ENCODE measurements around the gene OPHN1.

DNA sequence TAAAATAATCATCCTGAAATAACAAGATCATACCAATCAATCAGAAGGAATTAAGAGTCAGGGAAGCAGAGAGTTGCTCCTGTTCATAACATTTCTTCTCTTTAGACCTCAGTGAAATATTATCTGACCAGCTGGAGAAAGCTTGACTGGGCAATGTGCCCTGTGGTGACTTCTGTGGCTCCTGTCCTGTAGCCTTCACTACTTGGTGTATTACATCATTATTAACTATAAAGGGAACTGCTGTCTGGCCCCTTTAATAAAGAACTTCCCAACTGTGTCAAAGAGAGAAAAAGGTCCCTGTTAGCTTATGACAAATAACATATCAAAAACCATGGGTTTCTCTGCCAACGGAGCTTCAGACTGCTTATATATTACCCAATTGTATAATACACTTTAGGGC lies 18.0 kb downstream of the OPHN1 start:
- TF ChIP-seq, protein P1, sequence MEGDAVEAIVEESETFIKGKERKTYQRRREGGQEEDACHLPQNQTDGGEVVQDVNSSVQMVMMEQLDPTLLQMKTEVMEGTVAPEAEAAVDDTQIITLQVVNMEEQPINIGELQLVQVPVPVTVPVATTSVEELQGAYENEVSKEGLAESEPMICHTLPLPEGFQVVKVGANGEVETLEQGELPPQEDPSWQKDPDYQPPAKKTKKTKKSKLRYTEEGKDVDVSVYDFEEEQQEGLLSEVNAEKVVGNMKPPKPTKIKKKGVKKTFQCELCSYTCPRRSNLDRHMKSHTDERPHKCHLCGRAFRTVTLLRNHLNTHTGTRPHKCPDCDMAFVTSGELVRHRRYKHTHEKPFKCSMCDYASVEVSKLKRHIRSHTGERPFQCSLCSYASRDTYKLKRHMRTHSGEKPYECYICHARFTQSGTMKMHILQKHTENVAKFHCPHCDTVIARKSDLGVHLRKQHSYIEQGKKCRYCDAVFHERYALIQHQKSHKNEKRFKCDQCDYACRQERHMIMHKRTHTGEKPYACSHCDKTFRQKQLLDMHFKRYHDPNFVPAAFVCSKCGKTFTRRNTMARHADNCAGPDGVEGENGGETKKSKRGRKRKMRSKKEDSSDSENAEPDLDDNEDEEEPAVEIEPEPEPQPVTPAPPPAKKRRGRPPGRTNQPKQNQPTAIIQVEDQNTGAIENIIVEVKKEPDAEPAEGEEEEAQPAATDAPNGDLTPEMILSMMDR (IDR thresholded peaks at IDR 0.05): no peak
- TF ChIP-seq POLR2AphosphoS5 (IDR thresholded peaks at IDR 0.05) (no peak), POLR2A (IDR thresholded peaks at IDR 0.05) (no peak), EP300 (IDR thresholded peaks at IDR 0.05) (no peak)

Measured in gastroesophageal sphincter (tissue), 3 donors.